NAMALWA (cell line): Measurements from ENCODE around the gene KRTAP26-1.

ENCODE experiments used
- DNase-seq: peaks from one replicate; pipeline ENCODE4 v3.0.0-alpha.2; 2015; ENCODE audit warnings: low spot score

Gene KRTAP26-1

GRCh38 chr21:30320215-30320614, at the start of gene KRTAP26-1:
Gene KRTAP26-1 (minus strand): TSS chr21:30320315. CDS start chr21:30320035, 280 bp downstream.
- no peak for DNase-seq

GRCh38 chr21:30355906-30356305, 35.8 kb upstream of the KRTAP26-1 start:
- no peak for DNase-seq

GRCh38 chr21:30354308-30355005, 34.3 kb upstream of the KRTAP26-1 start:
- no peak for DNase-seq

- DNase-seq, result no peak
Measured at GRCh38 chr21:30351534-30351933, 31.4 kb upstream of the KRTAP26-1 start.

GRCh38 chr21:30349572-30349971, 29.5 kb upstream of the KRTAP26-1 start:
- DNase-seq, result no peak

- DNase-seq, result no peak
Measured at GRCh38 chr21:30348506-30348905, 28.4 kb upstream of the KRTAP26-1 start, which contains the start of gene KRTAP23-1. Gene KRTAP23-1 (minus strand): TSS chr21:30348606. CDS start chr21:30348606, 0 bp downstream.

GRCh38 chr21:30345014-30345413, 24.9 kb upstream of the KRTAP26-1 start:
- DNase-seq, result no peak

- peak; percentile 51 for DNase-seq
Measured at GRCh38 chr21:30340714-30341573, 20.8 kb upstream of the KRTAP26-1 start.

GRCh38 chr21:30338717-30339116, 18.6 kb upstream of the KRTAP26-1 start:
- no peak for DNase-seq

GRCh38 chr21:30337772-30338171, 17.7 kb upstream of the KRTAP26-1 start:
- no peak for DNase-seq

- no peak for DNase-seq
Measured at GRCh38 chr21:30337276-30337744, 17.2 kb upstream of the KRTAP26-1 start, which contains the start of gene KRTAP27-1. Gene KRTAP27-1 (minus strand): TSS chr21:30337694. CDS start chr21:30337668, 26 bp downstream.

- DNase-seq, result no peak
Measured at GRCh38 chr21:30336596-30336995, 16.5 kb upstream of the KRTAP26-1 start.

GRCh38 chr21:30333736-30334135, 13.6 kb upstream of the KRTAP26-1 start:
- DNase-seq, result no peak

- DNase-seq, result no peak
Measured at GRCh38 chr21:30332681-30333080, 12.6 kb upstream of the KRTAP26-1 start.

GRCh38 chr21:30329203-30329875, 9.2 kb upstream of the KRTAP26-1 start:
- DNase-seq, result no peak

- DNase-seq, result no peak
Measured at GRCh38 chr21:30326390-30326789, 6.3 kb upstream of the KRTAP26-1 start.

- DNase-seq, result no peak
Measured at GRCh38 chr21:30315701-30316100, 4.4 kb downstream of the KRTAP26-1 start.

GRCh38 chr21:30306884-30307283, 13.2 kb downstream of the KRTAP26-1 start:
- DNase-seq, result no peak

GRCh38 chr21:30305136-30305535, 15.0 kb downstream of the KRTAP26-1 start:
- no peak for DNase-seq

GRCh38 chr21:30289215-30289614, 30.9 kb downstream of the KRTAP26-1 start, which contains the start of gene KRTAP25-1:
Gene KRTAP25-1 (minus strand): TSS chr21:30289514. CDS start chr21:30289490, 24 bp downstream.
- no peak for DNase-seq

GRCh38 chr21:30282850-30283249, 37.3 kb downstream of the KRTAP26-1 start, which contains the start of gene KRTAP24-1:
Gene KRTAP24-1 (minus strand): TSS chr21:30282950. CDS start chr21:30282932, 18 bp downstream.
- DNase-seq, result no peak

GRCh38 chr21:30271611-30272010, 48.5 kb downstream of the KRTAP26-1 start:
- no peak for DNase-seq
